Measurements from ENCODE around the gene PTCHD4.
"Not testable (repeated sequence)": the region's sequence is repeated elsewhere in the genome, so short reads cannot be mapped to it uniquely, and the experiment has no call there.

Gene PTCHD4

DNA sequence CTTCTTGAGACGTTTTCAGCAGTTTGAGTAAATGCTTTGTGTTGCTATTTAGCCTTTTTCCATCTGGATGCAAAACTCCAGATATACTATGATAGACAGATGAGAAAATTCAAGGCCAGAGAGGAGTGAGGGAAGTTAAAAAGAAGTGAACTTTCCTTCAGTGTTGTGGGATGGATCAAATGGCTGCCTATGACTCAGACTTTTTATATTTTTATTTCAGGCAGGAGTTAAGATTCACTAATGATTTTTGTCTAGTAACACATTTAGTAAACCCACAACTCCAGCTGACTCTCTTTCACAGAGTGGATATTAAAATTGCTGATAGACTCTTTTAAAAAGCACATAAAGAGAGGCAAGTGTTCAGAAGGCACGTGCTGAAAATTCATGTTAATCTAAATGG lies 23.2 kb upstream of the PTCHD4 start:
- Histone ChIP-seq H3K79me2 (ENCODE audit: control insufficient read depth, low read length) (no peaks in the 10 kb centered on the region), H3K4me3 (ENCODE audit: low read length) (no peak overlapping the region), H3K27ac (ENCODE audit: low read depth, low read length) (no peak overlapping the region), H4K20me1 (ENCODE audit: control insufficient read depth, insufficient read depth, low read depth, low read length) (no peaks in the 10 kb centered on the region), H3F3A (ENCODE audit: control insufficient read depth, insufficient read depth) (no peaks in the 10 kb centered on the region), H3K27me3 (ENCODE audit: control insufficient read depth, low read length) (no peaks in the 10 kb centered on the region), H3K4me2 (ENCODE audit: low read length) (no peak overlapping the region), H3K9me2 (replicated peaks; ENCODE audit: control insufficient read depth, low read length) (no peaks in the 10 kb centered on the region), H3K9me3 (ENCODE audit: control insufficient read depth, insufficient read depth, low read length) (no peaks in the 10 kb centered on the region), H3K4me1 (ENCODE audit: control insufficient read depth, low read length) (no peaks in the 10 kb centered on the region), H3K36me3 (ENCODE audit: control insufficient read depth, low read length) (no peaks in the 10 kb centered on the region)
- TF ChIP-seq, protein P1, sequence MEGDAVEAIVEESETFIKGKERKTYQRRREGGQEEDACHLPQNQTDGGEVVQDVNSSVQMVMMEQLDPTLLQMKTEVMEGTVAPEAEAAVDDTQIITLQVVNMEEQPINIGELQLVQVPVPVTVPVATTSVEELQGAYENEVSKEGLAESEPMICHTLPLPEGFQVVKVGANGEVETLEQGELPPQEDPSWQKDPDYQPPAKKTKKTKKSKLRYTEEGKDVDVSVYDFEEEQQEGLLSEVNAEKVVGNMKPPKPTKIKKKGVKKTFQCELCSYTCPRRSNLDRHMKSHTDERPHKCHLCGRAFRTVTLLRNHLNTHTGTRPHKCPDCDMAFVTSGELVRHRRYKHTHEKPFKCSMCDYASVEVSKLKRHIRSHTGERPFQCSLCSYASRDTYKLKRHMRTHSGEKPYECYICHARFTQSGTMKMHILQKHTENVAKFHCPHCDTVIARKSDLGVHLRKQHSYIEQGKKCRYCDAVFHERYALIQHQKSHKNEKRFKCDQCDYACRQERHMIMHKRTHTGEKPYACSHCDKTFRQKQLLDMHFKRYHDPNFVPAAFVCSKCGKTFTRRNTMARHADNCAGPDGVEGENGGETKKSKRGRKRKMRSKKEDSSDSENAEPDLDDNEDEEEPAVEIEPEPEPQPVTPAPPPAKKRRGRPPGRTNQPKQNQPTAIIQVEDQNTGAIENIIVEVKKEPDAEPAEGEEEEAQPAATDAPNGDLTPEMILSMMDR (IDR thresholded peaks at IDR 0.05; ENCODE audit: low read depth, low read length, poor library complexity, severe bottlenecking), result no peak
- no peak for TF ChIP-seq EZH2phosphoT487 (IDR thresholded peaks at IDR 0.05; ENCODE audit: borderline replicate concordance, low read length)

GRCh38 chr6:48123601-48124000 lies 12.6 kb upstream of the PTCHD4 start:
- Histone ChIP-seq H3K9me2 (replicated peaks; ENCODE audit: control insufficient read depth, low read length) (no peaks in the 10 kb centered on the region), H3K27ac (ENCODE audit: low read depth, low read length) (no peak overlapping the region), H3K79me2 (ENCODE audit: control insufficient read depth, low read length) (no peaks in the 10 kb centered on the region), H3K36me3 (ENCODE audit: control insufficient read depth, low read length) (no peaks in the 10 kb centered on the region), H3K4me1 (ENCODE audit: control insufficient read depth, low read length) (no peaks in the 10 kb centered on the region), H3K27me3 (ENCODE audit: control insufficient read depth, low read length) (no peaks in the 10 kb centered on the region), H3F3A (ENCODE audit: control insufficient read depth, insufficient read depth) (no peaks in the 10 kb centered on the region), H3K4me2 (ENCODE audit: low read length) (no peak overlapping the region), H3K9me3 (ENCODE audit: control insufficient read depth, insufficient read depth, low read length) (no peaks in the 10 kb centered on the region), H4K20me1 (ENCODE audit: control insufficient read depth, insufficient read depth, low read depth, low read length) (no peaks in the 10 kb centered on the region), H3K4me3 (ENCODE audit: low read length) (no peak overlapping the region)
- TF ChIP-seq, protein P1 (IDR thresholded peaks at IDR 0.05; ENCODE audit: low read depth, low read length, poor library complexity, severe bottlenecking), result no peak
- TF ChIP-seq EZH2phosphoT487 (IDR thresholded peaks at IDR 0.05; ENCODE audit: borderline replicate concordance, low read length), result no peak

GRCh38 chr6:48121983-48122749 lies 11.2 kb upstream of the PTCHD4 start:
- H3K36me3 ChIP-seq (ENCODE audit: control insufficient read depth, low read length); H3K79me2 ChIP-seq (ENCODE audit: control insufficient read depth, low read length); H3K27me3 ChIP-seq (ENCODE audit: control insufficient read depth, low read length); H3K4me1 ChIP-seq (ENCODE audit: control insufficient read depth, low read length); H3K4me2 ChIP-seq (ENCODE audit: low read length); H4K20me1 ChIP-seq (ENCODE audit: control insufficient read depth, insufficient read depth, low read depth, low read length); H3K9me2 ChIP-seq (replicated peaks; ENCODE audit: control insufficient read depth, low read length); H3K4me3 ChIP-seq (ENCODE audit: low read length); H3K9me3 ChIP-seq (ENCODE audit: control insufficient read depth, insufficient read depth, low read length); H3K27ac ChIP-seq (ENCODE audit: low read depth, low read length); H3F3A ChIP-seq (ENCODE audit: control insufficient read depth, insufficient read depth): not testable (repeated sequence)

- H3K36me3 ChIP-seq (ENCODE audit: control insufficient read depth, low read length), result no peaks in the 10 kb centered on the region
- no peak for TF ChIP-seq EZH2phosphoT487 (IDR thresholded peaks at IDR 0.05; ENCODE audit: borderline replicate concordance, low read length)
- TF ChIP-seq, protein P1 (IDR thresholded peaks at IDR 0.05; ENCODE audit: low read depth, low read length, poor library complexity, severe bottlenecking), result no peak
- no peaks in the 10 kb centered on the region for H3K9me3 ChIP-seq (ENCODE audit: control insufficient read depth, insufficient read depth, low read length)
- H3K27me3 ChIP-seq (ENCODE audit: control insufficient read depth, low read length), result no peaks in the 10 kb centered on the region
- H4K20me1 ChIP-seq (ENCODE audit: control insufficient read depth, insufficient read depth, low read depth, low read length), result no peaks in the 10 kb centered on the region
- no peak overlapping the region for H3K27ac ChIP-seq (ENCODE audit: low read depth, low read length)
- H3K4me1 ChIP-seq (ENCODE audit: control insufficient read depth, low read length), result no peaks in the 10 kb centered on the region
- H3F3A ChIP-seq (ENCODE audit: control insufficient read depth, insufficient read depth), result no peaks in the 10 kb centered on the region
- no peak overlapping the region for H3K4me3 ChIP-seq (ENCODE audit: low read length)
- no peaks in the 10 kb centered on the region for H3K9me2 ChIP-seq (replicated peaks; ENCODE audit: control insufficient read depth, low read length)
- H3K79me2 ChIP-seq (ENCODE audit: control insufficient read depth, low read length), result no peaks in the 10 kb centered on the region
- no peak overlapping the region for H3K4me2 ChIP-seq (ENCODE audit: low read length)
These were observed 6.0 kb upstream of the PTCHD4 start for GRCh38 chr6:48116699-48117645.

Measured in DOHH2 (cell line).